Neural crest cell (in vitro differentiated cells): ENCODE results near the gene TBC1D20. TPM values are rescaled to one million over a fixed set of nuclear protein-coding genes. Genes with fewer than 3 reads are reported as not detected.
"Not testable (repeated sequence)": the region's sequence is repeated elsewhere in the genome, so short reads cannot be mapped to it uniquely, and the experiment has no call there.

Experiments used
- DNase-seq: peaks from one replicate; pipeline ENCODE4 v3.0.0; 2021; ENCODE audit warnings: low read depth, mixed read lengths, low spot score
- H3K27ac Mint-ChIP-seq: one replicate; pipeline ENCODE4 v1.8.0; 2021; ENCODE audit warnings: mild to moderate bottlenecking, mixed read lengths; ENCODE audit not compliant: unreplicated experiment
- H3K27me3 Mint-ChIP-seq: 2 replicates; pipeline ENCODE4 v1.8.0; 2021; ENCODE audit warnings: low read depth, mild to moderate bottlenecking, mixed read lengths
- H3K36me3 Mint-ChIP-seq: 2 replicates; pipeline ENCODE4 v1.8.0; 2021; ENCODE audit warnings: low read depth, mild to moderate bottlenecking, mixed read lengths
- H3K4me1 Mint-ChIP-seq: 2 replicates; pipeline ENCODE4 v1.8.0; 2021; ENCODE audit warnings: mixed read lengths
- H3K4me3 Mint-ChIP-seq: one replicate; pipeline ENCODE4 v1.8.0; 2021; ENCODE audit warnings: mild to moderate bottlenecking, mixed read lengths
- H3K9me3 Mint-ChIP-seq: 2 replicates; pipeline ENCODE4 v1.8.0; 2021; ENCODE audit warnings: mixed read lengths
- total RNA-seq: library from RNA; stranded (reverse); gene quantifications from 2 replicates; pipeline ENCODE4 v1.2.1, GENCODE V29; 2021
- TF ChIP-seq, protein P1 (sequence below): fragments of 200-600 bp; sonication (generic); conservative IDR thresholded peaks from 2 replicates; pipeline ENCODE4 v1.5.0; 2021; ENCODE audit warnings: antibody characterized with exemption, mild to moderate bottlenecking

TBC1D20 gene
- total RNA-seq, 1 donor from 2014 or later, result 30.4 TPM

DNA sequence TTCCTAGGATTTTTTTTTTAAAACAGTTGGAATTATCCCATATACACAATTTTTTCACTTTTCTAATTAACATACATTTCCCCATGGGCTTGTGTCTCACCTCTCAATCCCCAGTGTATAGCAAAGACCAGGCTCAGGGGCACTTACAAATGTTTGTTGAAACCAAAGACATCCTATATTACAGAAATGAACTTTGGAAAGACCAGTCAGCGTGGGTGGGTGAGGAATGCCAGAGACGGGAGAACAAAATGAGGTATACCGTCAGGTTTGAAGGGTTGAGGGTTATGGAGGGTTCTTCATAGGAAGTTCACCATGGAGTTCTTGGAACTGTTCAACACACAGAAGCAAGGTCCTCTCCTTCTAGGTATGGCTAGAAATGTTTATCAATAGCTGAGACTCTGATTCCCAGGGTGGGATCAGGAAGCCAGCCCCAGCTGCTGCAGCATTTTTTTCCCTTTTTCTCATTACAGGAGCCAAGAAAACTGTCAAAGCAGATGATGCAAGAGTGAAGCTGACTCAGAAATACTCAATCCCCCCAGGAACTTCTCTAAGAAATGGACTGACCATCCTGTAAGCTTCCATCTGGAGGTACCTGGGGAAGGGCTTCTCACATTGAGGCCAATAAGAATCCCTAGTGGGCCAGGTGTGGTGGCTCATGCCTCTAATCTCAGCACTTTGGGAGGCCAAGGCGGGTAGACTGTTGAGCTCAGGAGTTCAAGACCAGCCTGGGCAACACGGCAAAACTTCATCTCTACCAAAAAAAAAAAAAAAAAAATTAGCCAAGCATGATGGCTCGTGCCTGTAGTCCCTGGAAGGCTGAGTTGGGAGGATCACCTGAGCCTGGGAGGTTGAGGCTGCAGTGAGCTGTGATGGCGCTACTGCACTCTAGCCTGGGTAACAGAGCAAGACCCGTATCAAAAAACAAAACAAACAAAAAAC, 15.9 kb upstream of the TBC1D20 start:
- no peaks in the 10 kb centered on the region for H3K4me1 Mint-ChIP-seq
- TF ChIP-seq, protein P1, sequence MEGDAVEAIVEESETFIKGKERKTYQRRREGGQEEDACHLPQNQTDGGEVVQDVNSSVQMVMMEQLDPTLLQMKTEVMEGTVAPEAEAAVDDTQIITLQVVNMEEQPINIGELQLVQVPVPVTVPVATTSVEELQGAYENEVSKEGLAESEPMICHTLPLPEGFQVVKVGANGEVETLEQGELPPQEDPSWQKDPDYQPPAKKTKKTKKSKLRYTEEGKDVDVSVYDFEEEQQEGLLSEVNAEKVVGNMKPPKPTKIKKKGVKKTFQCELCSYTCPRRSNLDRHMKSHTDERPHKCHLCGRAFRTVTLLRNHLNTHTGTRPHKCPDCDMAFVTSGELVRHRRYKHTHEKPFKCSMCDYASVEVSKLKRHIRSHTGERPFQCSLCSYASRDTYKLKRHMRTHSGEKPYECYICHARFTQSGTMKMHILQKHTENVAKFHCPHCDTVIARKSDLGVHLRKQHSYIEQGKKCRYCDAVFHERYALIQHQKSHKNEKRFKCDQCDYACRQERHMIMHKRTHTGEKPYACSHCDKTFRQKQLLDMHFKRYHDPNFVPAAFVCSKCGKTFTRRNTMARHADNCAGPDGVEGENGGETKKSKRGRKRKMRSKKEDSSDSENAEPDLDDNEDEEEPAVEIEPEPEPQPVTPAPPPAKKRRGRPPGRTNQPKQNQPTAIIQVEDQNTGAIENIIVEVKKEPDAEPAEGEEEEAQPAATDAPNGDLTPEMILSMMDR, result no peak
- no peaks in the 10 kb centered on the region for H3K27me3 Mint-ChIP-seq
- no peak overlapping the region for H3K4me3 Mint-ChIP-seq
- H3K27ac Mint-ChIP-seq, result no peak overlapping the region
- peaks cover 3% of the 10 kb centered on the region for H3K9me3 Mint-ChIP-seq
- DNase-seq, result no peak
- peaks cover 23% of the 10 kb centered on the region for H3K36me3 Mint-ChIP-seq

DNA sequence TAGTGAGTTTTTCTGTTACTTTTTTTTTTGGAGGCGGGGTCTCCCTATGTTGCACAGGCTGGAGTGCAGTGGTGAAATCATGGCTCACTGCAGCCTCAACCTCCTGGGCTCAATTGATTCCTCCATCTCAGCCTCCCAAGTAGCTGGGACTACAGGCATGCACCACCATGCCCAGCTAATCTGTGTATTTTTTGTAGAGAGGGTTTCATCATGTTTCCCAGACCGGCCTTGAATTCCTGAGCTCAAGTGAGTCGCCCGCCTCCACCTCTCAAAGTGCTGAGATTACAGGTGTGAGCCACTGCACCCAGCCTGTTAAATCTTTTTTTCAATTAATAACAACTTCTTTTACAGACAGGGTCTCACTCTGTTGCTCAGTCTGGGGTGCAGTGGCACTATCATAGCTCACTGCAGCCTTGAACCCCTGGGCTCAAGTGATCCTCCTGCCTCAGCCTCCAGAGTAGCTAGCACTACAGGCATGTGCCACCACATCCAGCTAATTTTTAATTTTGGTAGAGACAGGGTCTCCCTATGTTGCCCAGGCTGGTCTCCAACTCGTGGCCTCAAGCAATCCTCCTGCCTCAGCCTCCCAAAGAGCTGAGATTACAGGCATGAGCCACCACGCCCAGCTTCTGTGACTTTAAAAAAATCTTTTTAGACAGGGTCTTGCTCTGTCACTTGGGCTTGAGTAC, 14.4 kb upstream of the TBC1D20 start:
- peaks cover 35% of the 10 kb centered on the region for H3K36me3 Mint-ChIP-seq
- not testable (repeated sequence) for H3K27ac Mint-ChIP-seq, H3K9me3 Mint-ChIP-seq, H3K4me3 Mint-ChIP-seq, H3K4me1 Mint-ChIP-seq, H3K27me3 Mint-ChIP-seq, DNase-seq

DNA sequence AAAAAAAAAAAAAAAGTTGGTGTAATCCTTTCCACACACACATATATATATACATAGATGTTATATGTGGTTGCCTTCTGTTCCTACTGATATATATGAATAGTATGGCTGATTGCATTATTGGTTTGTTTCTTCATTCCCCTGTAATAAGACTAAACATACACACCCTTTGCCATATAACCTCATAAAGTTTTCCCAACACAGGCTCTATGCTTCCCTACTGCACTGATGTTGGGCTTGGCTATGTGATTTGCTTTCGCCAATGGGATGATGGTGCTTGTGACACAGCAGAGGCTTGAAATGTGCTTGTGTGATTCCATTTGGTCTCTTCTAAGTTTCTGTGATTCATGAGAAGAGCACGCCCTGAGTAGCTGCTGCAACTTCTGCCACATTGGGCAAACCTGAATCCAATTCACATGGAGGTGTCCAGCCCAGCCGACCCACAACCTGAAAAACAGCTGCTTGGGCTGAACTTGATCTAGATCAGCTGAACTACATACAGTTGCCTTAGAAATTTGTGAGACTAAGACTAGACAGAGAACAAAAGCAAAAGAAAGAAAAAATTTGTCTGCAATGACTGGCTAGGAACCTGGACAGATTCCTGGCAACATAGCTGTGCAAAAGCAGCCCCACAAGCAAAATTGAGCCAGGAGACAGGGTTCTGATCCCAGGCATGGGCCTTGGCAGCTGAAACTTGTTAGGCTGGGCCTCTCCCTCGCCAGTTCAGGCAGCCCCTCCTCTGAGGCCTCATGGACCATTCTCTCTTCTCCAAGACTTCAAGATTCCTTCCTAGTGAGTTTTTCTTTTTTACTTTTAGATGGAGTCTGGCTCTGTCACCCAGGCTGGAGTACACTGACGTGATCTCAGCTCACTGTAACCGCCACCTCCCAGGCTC, 13.4 kb upstream of the TBC1D20 start:
- H3K4me1 Mint-ChIP-seq, result no peaks in the 10 kb centered on the region
- no peak overlapping the region for H3K27ac Mint-ChIP-seq
- no peak for DNase-seq
- no peak overlapping the region for H3K4me3 Mint-ChIP-seq
- peaks cover 4% of the 10 kb centered on the region for H3K27me3 Mint-ChIP-seq
- peaks cover 14% of the 10 kb centered on the region for H3K9me3 Mint-ChIP-seq
- TF ChIP-seq, protein P1, result no peak
- peaks cover 39% of the 10 kb centered on the region for H3K36me3 Mint-ChIP-seq

DNA sequence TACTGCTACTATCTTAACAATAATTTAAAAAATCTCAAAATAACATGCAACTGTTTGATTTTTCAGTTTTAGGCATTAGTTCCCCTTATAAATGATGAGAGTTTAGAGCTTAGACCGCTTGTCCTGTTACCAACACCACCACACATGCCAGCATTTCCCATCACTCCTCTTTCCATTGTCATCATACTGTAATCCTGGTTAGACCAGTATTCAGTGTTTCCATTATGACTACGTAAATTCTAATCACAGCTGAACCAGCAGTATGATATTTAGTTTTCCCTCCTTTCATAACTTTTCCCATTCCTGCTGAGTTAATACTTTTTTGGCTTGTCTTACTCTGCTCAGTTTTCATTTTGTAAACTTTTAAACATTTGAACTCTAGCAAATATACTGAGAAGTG, 12.2 kb upstream of the TBC1D20 start:
- no peak for DNase-seq
- TF ChIP-seq, protein P1, result no peak
- peaks cover 21% of the 10 kb centered on the region for H3K9me3 Mint-ChIP-seq
- H3K27ac Mint-ChIP-seq, result no peak overlapping the region
- peaks cover 44% of the 10 kb centered on the region for H3K36me3 Mint-ChIP-seq
- H3K4me3 Mint-ChIP-seq, result no peak overlapping the region
- H3K27me3 Mint-ChIP-seq, result peaks cover 4% of the 10 kb centered on the region
- H3K4me1 Mint-ChIP-seq, result no peaks in the 10 kb centered on the region

DNA sequence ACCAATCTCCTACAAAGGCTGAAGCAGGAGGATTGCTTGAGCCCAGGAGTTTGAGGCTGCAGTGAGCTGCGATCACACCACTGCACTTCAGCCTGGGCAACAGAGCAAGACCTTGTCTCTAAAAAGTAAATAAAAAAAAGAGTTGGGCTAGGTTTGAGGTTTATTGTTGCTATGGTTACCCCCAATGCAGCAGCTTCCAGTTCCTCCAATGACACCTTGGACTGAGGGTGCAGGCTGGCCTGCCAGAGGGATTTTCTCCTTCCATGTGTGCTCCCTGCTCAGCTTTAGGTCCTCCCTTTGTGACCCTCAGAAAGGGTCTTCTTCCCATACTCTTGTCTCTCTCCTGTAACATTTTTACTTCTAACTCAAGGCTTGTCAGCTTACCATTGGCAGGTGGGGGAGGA, 10.6 kb upstream of the TBC1D20 start:
- H3K9me3 Mint-ChIP-seq, result peaks cover 34% of the 10 kb centered on the region
- peak overlapping the region; percentile 31 for H3K4me3 Mint-ChIP-seq
- H3K27ac Mint-ChIP-seq, result no peak overlapping the region
- peaks cover 10% of the 10 kb centered on the region for H3K27me3 Mint-ChIP-seq
- TF ChIP-seq, protein P1, result no peak
- H3K36me3 Mint-ChIP-seq, result peaks cover 52% of the 10 kb centered on the region
- no peaks in the 10 kb centered on the region for H3K4me1 Mint-ChIP-seq
- no peak for DNase-seq
